Karpas-422 (cell line): ENCODE results near the gene AKT2. TPM values are rescaled to one million over a fixed set of nuclear protein-coding genes. Genes with fewer than 3 reads are reported as not detected.

ENCODE experiments used
- DNase-seq: peaks from one replicate; pipeline ENCODE4 v3.0.0-alpha.2; 2015
- H2AFZ ChIP-seq: fragments of 200-600 bp; sonication (generic); 2 replicates; pipeline ENCODE4 v1.6.1; 2014; ENCODE audit warnings: antibody characterized with exemption, low read length, mixed read lengths
- H3K27ac ChIP-seq: fragments of 200-600 bp; sonication (generic); 2 replicates; pipeline ENCODE4 v1.5.1; 2014; ENCODE audit warnings: mild to moderate bottlenecking, low read length, moderate library complexity
- H3K27me3 ChIP-seq: fragments of 200-600 bp; sonication (generic); 2 replicates; pipeline ENCODE4 v1.6.1; 2014; ENCODE audit warnings: low read length, mixed read lengths
- H3K36me3 ChIP-seq: fragments of 200-600 bp; sonication (generic); 2 replicates; pipeline ENCODE4 v1.6.1; 2014; ENCODE audit warnings: low read length, mixed read lengths; ENCODE audit not compliant: insufficient read depth
- H3K4me1 ChIP-seq: fragments of 200-600 bp; sonication (generic); 2 replicates; pipeline ENCODE4 v1.6.1; 2014; ENCODE audit warnings: mild to moderate bottlenecking, low read length, mixed read lengths
- H3K4me2 ChIP-seq: fragments of 200-600 bp; sonication (generic); 2 replicates; pipeline ENCODE4 v1.6.1; 2014; ENCODE audit warnings: low read length, low read depth, mild to moderate bottlenecking; ENCODE audit not compliant: poor library complexity, severe bottlenecking
- H3K4me3 ChIP-seq: fragments of 200-600 bp; sonication (generic); 2 replicates; pipeline ENCODE4 v1.5.1; 2014; ENCODE audit warnings: mild to moderate bottlenecking, antibody characterized with exemption, low read length, mixed read lengths
- H3K79me2 ChIP-seq: fragments of 200-600 bp; sonication (generic); 2 replicates; pipeline ENCODE4 v1.6.1; 2014; ENCODE audit warnings: mild to moderate bottlenecking, low read length, mixed read lengths
- H3K9ac ChIP-seq: fragments of 200-600 bp; sonication (generic); 2 replicates; pipeline ENCODE4 v1.6.0; 2014; ENCODE audit warnings: low read length
- H3K9me2 ChIP-seq: fragments of 200-600 bp; sonication (generic), shearing (Covaris generic); replicated peaks from 2 replicates; pipeline ENCODE4 v1.6.0; 2014; ENCODE audit warnings: mild to moderate bottlenecking, low read length, moderate library complexity; ENCODE audit not compliant: insufficient read depth
- H3K9me3 ChIP-seq: fragments of 300-700, 200-600 bp; sonication (generic); 2 replicates; pipeline ENCODE4 v1.6.1; 2014; ENCODE audit warnings: low read length, mixed read lengths
- H4K20me1 ChIP-seq: fragments of 200-600 bp; sonication (generic); 2 replicates; pipeline ENCODE4 v1.6.1; 2014; ENCODE audit warnings: mild to moderate bottlenecking, antibody characterized with exemption, low read length, low read depth; ENCODE audit not compliant: insufficient read depth
- total RNA-seq: library from RNA; depleted of rRNA; stranded (reverse); fragments of >200 nt; shearing (Covaris generic); gene quantifications from 2 replicates; pipeline ENCODE4 v1.2.3, GENCODE V29; 2014; ENCODE audit warnings: low replicate concordance

Gene AKT2
- total RNA-seq, 1 experiment from 2014 or later = 85.9 TPM

- no peak overlapping the region for H3K27ac ChIP-seq
- peaks cover 5% of the 10 kb centered on the region; the same call in 1 of the 2 replicates for H3K36me3 ChIP-seq
- H3K9ac ChIP-seq = no peak overlapping the region
- no peak overlapping the region for H2AFZ ChIP-seq
- H3K9me2 ChIP-seq = no peaks in the 10 kb centered on the region
- no peaks in the 10 kb centered on the region for H3K4me1 ChIP-seq
- no peak overlapping the region for H3K4me3 ChIP-seq
- H3K79me2 ChIP-seq = peaks cover 50% of the 10 kb centered on the region
- no peak for DNase-seq
- 0 out of 2 replicates have a peak, but pooled peaks cover 5% of the 10 kb centered on the region for H4K20me1 ChIP-seq
- H3K9me3 ChIP-seq = no peaks in the 10 kb centered on the region
- no peak overlapping the region for H3K4me2 ChIP-seq
- H3K27me3 ChIP-seq = no peaks in the 10 kb centered on the region
These were observed 40.4 kb downstream of the AKT2 start for GRCh38 chr19:40244579-40245317.

- no peak for DNase-seq
- Histone ChIP-seq H3K4me2 (no peak overlapping the region), H2AFZ (no peak overlapping the region), H3K9me2 (no peaks in the 10 kb centered on the region), H3K4me3 (no peak overlapping the region), H3K79me2 (peaks cover 39% of the 10 kb centered on the region), H3K9ac (no peak overlapping the region), H3K9me3 (no peaks in the 10 kb centered on the region), H3K27me3 (no peaks in the 10 kb centered on the region), H3K4me1 (no peaks in the 10 kb centered on the region), H4K20me1 (0 out of 2 replicates have a peak, but pooled peaks cover 5% of the 10 kb centered on the region), H3K27ac (no peak overlapping the region), H3K36me3 (peaks cover 5% of the 10 kb centered on the region; the same call in 1 of the 2 replicates)
These were observed 42.0 kb downstream of the AKT2 start for GRCh38 chr19:40243181-40243580.

GRCh38 chr19:40242480-40242879, 42.7 kb downstream of the AKT2 start:
- Histone ChIP-seq H4K20me1 (0 out of 2 replicates have a peak, but pooled peaks cover 5% of the 10 kb centered on the region), H3K36me3 (peaks cover 5% of the 10 kb centered on the region; the same call in 1 of the 2 replicates), H3K27me3 (no peaks in the 10 kb centered on the region), H3K9me3 (no peaks in the 10 kb centered on the region), H2AFZ (no peak overlapping the region), H3K79me2 (peaks cover 32% of the 10 kb centered on the region), H3K9ac (no peak overlapping the region), H3K27ac (no peak overlapping the region), H3K4me2 (no peak overlapping the region), H3K4me3 (no peak overlapping the region), H3K4me1 (no peaks in the 10 kb centered on the region), H3K9me2 (no peaks in the 10 kb centered on the region)
- DNase-seq = no peak

GRCh38 chr19:40241809-40242384, 43.2 kb downstream of the AKT2 start:
- no peak overlapping the region for H2AFZ ChIP-seq
- H3K27me3 ChIP-seq = no peaks in the 10 kb centered on the region
- H3K9me2 ChIP-seq = no peaks in the 10 kb centered on the region
- 0 out of 2 replicates have a peak, but pooled peaks cover 5% of the 10 kb centered on the region for H4K20me1 ChIP-seq
- no peak overlapping the region for H3K4me2 ChIP-seq
- no peak overlapping the region for H3K4me3 ChIP-seq
- peaks cover 5% of the 10 kb centered on the region; the same call in 1 of the 2 replicates for H3K36me3 ChIP-seq
- no peak overlapping the region for H3K27ac ChIP-seq
- H3K9me3 ChIP-seq = no peaks in the 10 kb centered on the region
- peaks cover 26% of the 10 kb centered on the region for H3K79me2 ChIP-seq
- DNase-seq = no peak
- H3K9ac ChIP-seq = no peak overlapping the region
- no peaks in the 10 kb centered on the region for H3K4me1 ChIP-seq

- H4K20me1 ChIP-seq = 0 out of 2 replicates have a peak, but pooled peaks cover 2% of the 10 kb centered on the region
- H3K27me3 ChIP-seq = no peaks in the 10 kb centered on the region
- H3K9me2 ChIP-seq = no peaks in the 10 kb centered on the region
- H3K4me2 ChIP-seq = no peak overlapping the region
- no peak overlapping the region for H2AFZ ChIP-seq
- H3K79me2 ChIP-seq = peaks cover 20% of the 10 kb centered on the region
- H3K9ac ChIP-seq = no peak overlapping the region
- no peak overlapping the region for H3K27ac ChIP-seq
- peaks cover 5% of the 10 kb centered on the region; the same call in 1 of the 2 replicates for H3K36me3 ChIP-seq
- no peak for DNase-seq
- H3K9me3 ChIP-seq = no peaks in the 10 kb centered on the region
- no peaks in the 10 kb centered on the region for H3K4me1 ChIP-seq
- no peak overlapping the region for H3K4me3 ChIP-seq
These were observed 43.9 kb downstream of the AKT2 start for GRCh38 chr19:40241125-40241808.

- Histone ChIP-seq H4K20me1 (no peaks in the 10 kb centered on the region), H3K4me1 (no peaks in the 10 kb centered on the region), H3K4me3 (no peak overlapping the region), H3K9me2 (no peaks in the 10 kb centered on the region), H3K27me3 (no peaks in the 10 kb centered on the region), H3K9ac (no peak overlapping the region), H3K4me2 (no peak overlapping the region), H3K27ac (no peak overlapping the region), H3K9me3 (no peaks in the 10 kb centered on the region), H3K79me2 (peaks cover 13% of the 10 kb centered on the region), H2AFZ (no peak overlapping the region), H3K36me3 (peaks cover 5% of the 10 kb centered on the region; the same call in 1 of the 2 replicates)
- no peak for DNase-seq
These were observed 44.8 kb downstream of the AKT2 start for GRCh38 chr19:40240332-40240731.

- no peak overlapping the region for H3K4me3 ChIP-seq
- no peak overlapping the region for H2AFZ ChIP-seq
- no peaks in the 10 kb centered on the region for H3K9me2 ChIP-seq
- no peak overlapping the region for H3K27ac ChIP-seq
- no peaks in the 10 kb centered on the region for H3K27me3 ChIP-seq
- no peaks in the 10 kb centered on the region for H4K20me1 ChIP-seq
- no peaks in the 10 kb centered on the region for H3K4me1 ChIP-seq
- H3K4me2 ChIP-seq = no peak overlapping the region
- no peak overlapping the region for H3K9ac ChIP-seq
- peaks cover 6% of the 10 kb centered on the region for H3K79me2 ChIP-seq
- no peak for DNase-seq
- no peaks in the 10 kb centered on the region for H3K9me3 ChIP-seq
- peaks cover 5% of the 10 kb centered on the region; the same call in 1 of the 2 replicates for H3K36me3 ChIP-seq
These were observed 45.5 kb downstream of the AKT2 start for GRCh38 chr19:40239415-40240226.
